Mesothelial cell of epicardium (in vitro differentiated cells): Measurements from ENCODE around the gene MOGAT2. TPM values are rescaled to one million over a fixed set of nuclear protein-coding genes. Genes with fewer than 3 reads are reported as not detected.

ENCODE experiments used
- DNase-seq, 2 experiments: peaks; one replicate each; pipeline ENCODE4 v3.0.0; 2021; ENCODE audit warnings: low spot score in 2 of 2; ENCODE audit not compliant: unreplicated experiment in 2 of 2
- H3K27ac Mint-ChIP-seq: 2 replicates; pipeline ENCODE4 v1.8.0; 2021; ENCODE audit warnings: mixed read lengths
- H3K27me3 Mint-ChIP-seq: 2 replicates; pipeline ENCODE4 v1.8.0; 2021; ENCODE audit warnings: low read depth, mixed read lengths
- H3K36me3 Mint-ChIP-seq: 2 replicates; pipeline ENCODE4 v1.8.0; 2021; ENCODE audit warnings: mixed read lengths
- H3K4me1 Mint-ChIP-seq: 2 replicates; pipeline ENCODE4 v1.8.0; 2021; ENCODE audit warnings: mixed read lengths
- H3K4me3 Mint-ChIP-seq: 2 replicates; pipeline ENCODE4 v1.8.0; 2021; ENCODE audit warnings: mild to moderate bottlenecking, moderate library complexity, mixed read lengths
- H3K9me3 Mint-ChIP-seq: 2 replicates; pipeline ENCODE4 v1.8.0; 2021; ENCODE audit warnings: mixed read lengths
- CTCF ChIP-seq: fragments of 200-600 bp; sonication (generic); IDR thresholded peaks from one replicate; pipeline ENCODE4 v1.5.0; 2021; ENCODE audit warnings: antibody characterized with exemption; ENCODE audit not compliant: unreplicated experiment
- total RNA-seq: library from RNA; stranded (reverse); gene quantifications from 3 replicates; pipeline ENCODE4 v1.2.1, GENCODE V29; 2021

Gene MOGAT2
- total RNA-seq, 1 donor from 2014 or later = not detected

DNA sequence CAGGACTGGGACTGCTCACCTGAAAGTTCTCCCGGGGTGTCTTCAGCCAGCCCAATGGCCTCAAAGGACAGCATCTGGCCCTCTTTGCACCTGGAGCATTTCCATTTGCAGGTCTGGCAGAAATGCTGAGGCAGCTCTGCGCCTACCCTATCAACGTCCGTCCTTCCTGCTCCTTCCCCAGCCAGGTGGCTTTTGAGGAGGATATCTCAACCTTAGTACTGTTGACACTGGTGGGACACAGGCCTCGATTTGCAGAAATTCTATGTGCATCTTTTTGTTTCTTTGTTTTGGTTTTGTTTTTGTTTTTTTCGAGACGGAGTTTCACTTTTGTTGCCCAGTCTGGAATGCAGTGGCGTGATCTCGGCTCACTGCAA lies 5.0 kb downstream of the MOGAT2 start:
- no peak for TF ChIP-seq CTCF
- Mint-ChIP-seq H3K9me3 (no peaks in the 10 kb centered on the region), H3K27me3 (peaks cover 5% of the 10 kb centered on the region), H3K4me1 (peaks cover 6% of the 10 kb centered on the region), H3K36me3 (no peaks in the 10 kb centered on the region), H3K4me3 (no peak overlapping the region), H3K27ac (no peak overlapping the region)
- no peak for DNase-seq

GRCh38 chr11:75725547-75726320 lies 8.1 kb downstream of the MOGAT2 start:
- peaks cover 3% of the 10 kb centered on the region for H3K27me3 Mint-ChIP-seq
- no peaks in the 10 kb centered on the region for H3K9me3 Mint-ChIP-seq
- peaks cover 2% of the 10 kb centered on the region for H3K4me1 Mint-ChIP-seq
- DNase-seq = no peak
- no peak for TF ChIP-seq CTCF
- no peak overlapping the region for H3K27ac Mint-ChIP-seq
- no peaks in the 10 kb centered on the region for H3K36me3 Mint-ChIP-seq
- no peak overlapping the region for H3K4me3 Mint-ChIP-seq

DNA sequence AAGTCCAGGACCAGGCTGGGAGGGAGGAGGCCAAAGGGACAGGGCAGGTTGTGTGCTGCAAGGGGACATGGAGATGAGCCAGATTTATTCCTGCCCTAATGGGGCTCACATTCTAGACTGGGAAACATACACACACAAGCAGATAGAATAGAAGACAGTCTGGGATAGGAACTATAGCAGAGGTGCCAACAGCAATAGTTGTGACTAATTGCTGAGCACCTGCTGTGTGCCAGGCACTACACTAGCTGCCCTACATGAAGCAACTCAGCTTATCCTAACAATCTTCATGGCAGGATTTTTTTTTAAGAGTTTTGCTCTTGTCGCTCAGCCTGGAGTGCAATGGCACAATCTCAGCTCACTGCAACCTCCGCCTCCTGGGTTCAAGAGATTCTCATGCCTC lies 11.4 kb downstream of the MOGAT2 start:
- Mint-ChIP-seq H3K9me3 (no peaks in the 10 kb centered on the region), H3K4me1 (no peaks in the 10 kb centered on the region), H3K27me3 (peaks cover 3% of the 10 kb centered on the region), H3K27ac (no peak overlapping the region), H3K36me3 (no peaks in the 10 kb centered on the region), H3K4me3 (no peak overlapping the region)
- no peak for TF ChIP-seq CTCF
- no peak for DNase-seq

DNA sequence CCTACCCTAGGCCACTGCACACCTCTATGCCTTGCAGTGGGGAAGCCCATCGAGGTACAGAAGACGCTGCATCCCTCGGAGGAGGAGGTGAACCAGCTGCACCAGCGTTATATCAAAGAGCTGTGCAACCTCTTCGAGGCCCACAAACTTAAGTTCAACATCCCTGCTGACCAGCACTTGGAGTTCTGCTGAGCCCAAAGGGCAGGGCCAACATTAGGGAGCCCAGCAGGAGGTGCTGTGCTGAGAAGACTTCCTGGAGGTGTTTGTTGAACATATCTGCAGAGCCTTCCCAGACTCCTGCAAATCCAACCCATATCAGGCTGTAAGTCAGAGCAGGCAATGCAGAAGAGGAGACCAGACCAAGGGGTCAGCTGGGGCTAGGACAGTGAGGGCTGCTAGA lies 13.5 kb downstream of the MOGAT2 start:
- H3K27me3 Mint-ChIP-seq = peaks cover 3% of the 10 kb centered on the region
- H3K36me3 Mint-ChIP-seq = no peaks in the 10 kb centered on the region

GRCh38 chr11:75733071-75733430 lies 15.4 kb downstream of the MOGAT2 start:
- H3K27ac Mint-ChIP-seq = no peak overlapping the region
- H3K27me3 Mint-ChIP-seq = peaks cover 7% of the 10 kb centered on the region
- H3K4me1 Mint-ChIP-seq = no peaks in the 10 kb centered on the region
- H3K36me3 Mint-ChIP-seq = no peaks in the 10 kb centered on the region
- H3K4me3 Mint-ChIP-seq = no peak overlapping the region
- DNase-seq = no peak
- H3K9me3 Mint-ChIP-seq = no peaks in the 10 kb centered on the region
- no peak for TF ChIP-seq CTCF

More for the DNA sequence above, 13.5 kb downstream of the MOGAT2 start:
- Mint-ChIP-seq H3K9me3 (no peaks in the 10 kb centered on the region), H3K4me3 (no peak overlapping the region), H3K27ac (no peak overlapping the region), H3K4me1 (no peaks in the 10 kb centered on the region)
- no peak for DNase-seq
- no peak for TF ChIP-seq CTCF
